Measurements from ENCODE around the gene MTUS2.

The MTUS2 gene

GRCh38 chr13:29508876-29509252, 688.7 kb downstream of the MTUS2 start:
- TF ChIP-seq POLR2A (IDR thresholded peaks at IDR 0.05; ENCODE audit: low read length) (no peak), GATA1 (IDR thresholded peaks at IDR 0.05; ENCODE audit: low read depth, low read length) (no peak)
- DNase-seq = no peak

GRCh38 chr13:29509999-29510589, 690.0 kb downstream of the MTUS2 start:
- DNase-seq = no peak
- TF ChIP-seq GATA1 (IDR thresholded peaks at IDR 0.05; ENCODE audit: low read depth, low read length) (no peak), POLR2A (IDR thresholded peaks at IDR 0.05; ENCODE audit: low read length) (no peak)

DNA sequence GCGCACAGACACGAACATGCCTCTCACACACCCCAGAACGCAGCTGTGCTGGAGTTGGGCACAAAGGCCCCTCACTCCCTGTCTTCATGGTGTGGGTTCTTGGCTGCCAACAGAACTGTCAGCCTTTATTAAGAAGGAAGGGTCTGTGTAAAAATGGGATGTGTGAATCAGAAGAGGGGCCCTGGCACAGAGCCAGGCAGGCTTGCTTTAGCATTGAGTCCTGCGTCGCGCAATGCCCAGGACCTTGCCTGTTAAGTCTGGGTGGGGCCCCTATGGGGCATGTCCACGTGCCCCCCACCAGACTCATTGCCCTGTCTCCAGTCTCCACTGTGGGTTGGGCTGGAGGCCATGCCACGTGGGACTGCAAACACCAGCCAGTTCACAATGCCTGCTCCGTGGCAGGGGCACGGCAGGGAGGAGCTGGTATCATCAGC, 690.5 kb downstream of the MTUS2 start:
- no peak for DNase-seq
- TF ChIP-seq POLR2A (IDR thresholded peaks at IDR 0.05; ENCODE audit: low read length) (no peak), GATA1 (IDR thresholded peaks at IDR 0.05; ENCODE audit: low read depth, low read length) (no peak)

DNA sequence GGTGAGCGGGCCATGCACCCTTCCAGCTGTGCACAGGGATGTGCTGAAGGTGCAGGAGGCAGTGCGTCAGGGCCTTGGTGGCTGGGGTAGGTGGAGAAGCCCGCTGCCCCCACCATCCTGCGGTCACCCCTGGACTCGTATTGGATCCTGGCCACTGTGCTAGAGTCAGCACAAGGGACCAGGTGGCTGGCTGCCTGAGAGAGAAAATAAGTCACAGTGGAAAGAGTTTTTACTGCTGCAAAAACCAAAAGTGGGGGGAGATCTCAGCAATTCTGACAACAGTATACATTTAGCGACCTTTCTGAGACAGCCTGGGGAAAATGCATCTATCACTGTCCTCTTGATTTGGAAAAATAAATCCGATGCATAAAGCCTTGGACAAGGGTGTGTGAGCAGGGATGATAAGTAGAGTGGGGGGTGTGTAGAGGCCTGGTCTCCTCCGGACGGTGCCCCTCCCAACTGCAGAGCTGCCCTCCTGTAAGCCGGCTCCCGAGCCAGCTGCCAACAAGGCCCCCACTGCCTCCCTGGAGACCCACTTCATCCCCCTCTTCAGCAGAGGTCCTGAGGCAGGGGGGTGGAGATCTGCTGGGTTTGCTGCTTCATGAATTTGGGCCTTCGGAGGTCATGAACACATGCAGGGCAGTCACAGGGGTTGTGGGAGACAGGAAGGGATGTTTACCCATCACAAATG, 691.1 kb downstream of the MTUS2 start:
- TF ChIP-seq POLR2A (IDR thresholded peaks at IDR 0.05; ENCODE audit: low read length) (no peak), GATA1 (IDR thresholded peaks at IDR 0.05; ENCODE audit: low read depth, low read length) (no peak)
- no peak for DNase-seq

GRCh38 chr13:29511980-29512379, 691.8 kb downstream of the MTUS2 start:
- no peak for TF ChIP-seq POLR2A (IDR thresholded peaks at IDR 0.05; ENCODE audit: low read length)
- no peak for TF ChIP-seq GATA1 (IDR thresholded peaks at IDR 0.05; ENCODE audit: low read depth, low read length)
- no peak for DNase-seq

DNA sequence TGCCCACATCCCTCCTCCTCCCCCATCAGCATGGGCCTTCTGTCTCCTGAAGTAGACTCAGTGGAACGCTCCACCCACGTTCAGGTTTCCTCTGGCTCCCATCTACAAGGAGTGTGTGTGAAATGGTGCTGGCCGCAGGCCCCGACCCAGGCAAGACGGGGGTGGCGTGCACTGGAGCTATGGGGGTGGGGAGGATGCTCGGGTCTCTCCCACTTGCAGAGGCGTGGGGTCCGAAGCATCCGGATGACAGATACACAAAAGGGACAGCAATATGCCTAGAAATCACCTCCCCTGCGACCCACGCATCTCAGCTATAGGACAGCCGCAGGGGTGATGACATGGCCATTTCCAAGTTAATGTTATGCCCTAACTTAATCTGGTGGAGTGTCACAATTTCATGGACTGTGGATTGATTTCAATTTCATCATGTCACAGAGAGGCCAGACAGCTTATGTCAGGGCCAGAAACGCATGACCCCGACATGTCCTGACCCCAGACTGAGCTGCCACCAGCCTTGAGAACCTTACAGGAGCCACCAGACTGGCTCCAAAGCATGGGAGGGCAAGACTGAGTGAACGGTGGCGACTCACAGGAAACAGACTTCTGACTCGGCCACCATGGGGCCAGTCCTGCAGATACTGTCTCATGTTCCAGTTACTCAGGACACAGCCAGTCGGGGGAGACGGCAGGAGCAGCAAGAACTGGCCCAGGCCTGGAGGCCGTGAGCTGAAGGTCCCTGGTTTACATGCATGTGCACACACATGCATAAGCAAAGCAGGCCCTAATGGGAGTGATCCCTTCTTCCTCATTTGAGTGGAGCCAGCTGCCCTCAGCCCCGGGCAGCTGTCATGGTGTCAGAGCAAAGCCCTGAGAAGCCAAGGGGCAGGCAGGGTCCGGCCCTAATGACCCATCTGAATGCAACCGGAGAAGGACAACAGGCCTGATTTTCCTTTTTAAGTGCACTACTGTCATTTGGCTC, 693.2 kb downstream of the MTUS2 start:
- TF ChIP-seq GATA1 (IDR thresholded peaks at IDR 0.05; ENCODE audit: low read depth, low read length) (no peak), POLR2A (IDR thresholded peaks at IDR 0.05; ENCODE audit: low read length) (no peak)
- DNase-seq = peak in 1 of 2 experiments; percentile 9

DNA sequence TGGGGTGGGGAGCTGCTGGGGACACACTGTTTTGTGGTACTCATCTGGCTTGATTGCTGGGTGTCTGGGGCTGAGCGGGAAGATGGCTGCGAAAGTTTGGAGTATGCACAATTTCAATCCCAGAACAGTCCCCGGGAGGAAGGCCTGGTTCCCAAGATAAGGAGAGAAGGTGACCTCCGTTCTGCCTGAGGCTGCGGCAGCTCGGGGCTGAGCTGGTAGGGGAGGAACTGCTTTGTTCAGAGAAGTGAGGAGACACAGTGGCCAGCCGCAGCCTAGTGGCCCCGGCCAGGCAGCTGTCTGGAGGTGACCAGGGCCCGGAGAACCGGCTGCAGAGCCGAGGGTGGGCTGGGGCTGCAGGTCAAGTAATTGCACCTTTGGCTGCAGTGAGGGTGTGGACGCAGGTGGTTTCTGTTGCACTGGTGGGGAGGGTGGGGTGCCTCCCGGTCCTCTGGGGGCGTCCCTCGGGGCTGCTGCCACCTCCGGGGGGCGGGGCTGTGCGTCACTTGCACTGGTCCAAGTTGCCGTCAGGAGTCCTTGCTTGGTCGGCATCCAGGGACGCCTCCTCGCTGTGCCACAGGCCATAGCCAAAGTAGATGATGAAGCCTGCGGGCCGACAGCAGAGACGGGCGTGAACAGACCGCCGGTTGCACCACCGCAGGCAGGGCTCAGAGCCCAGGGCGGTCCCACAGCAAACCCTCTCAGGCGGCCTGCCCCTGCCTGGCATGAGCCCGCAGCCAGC, 694.0 kb downstream of the MTUS2 start:
- TF ChIP-seq POLR2A (IDR thresholded peaks at IDR 0.05; ENCODE audit: low read length) (no peak), GATA1 (IDR thresholded peaks at IDR 0.05; ENCODE audit: low read depth, low read length) (no peak)
- no peak for DNase-seq

DNA sequence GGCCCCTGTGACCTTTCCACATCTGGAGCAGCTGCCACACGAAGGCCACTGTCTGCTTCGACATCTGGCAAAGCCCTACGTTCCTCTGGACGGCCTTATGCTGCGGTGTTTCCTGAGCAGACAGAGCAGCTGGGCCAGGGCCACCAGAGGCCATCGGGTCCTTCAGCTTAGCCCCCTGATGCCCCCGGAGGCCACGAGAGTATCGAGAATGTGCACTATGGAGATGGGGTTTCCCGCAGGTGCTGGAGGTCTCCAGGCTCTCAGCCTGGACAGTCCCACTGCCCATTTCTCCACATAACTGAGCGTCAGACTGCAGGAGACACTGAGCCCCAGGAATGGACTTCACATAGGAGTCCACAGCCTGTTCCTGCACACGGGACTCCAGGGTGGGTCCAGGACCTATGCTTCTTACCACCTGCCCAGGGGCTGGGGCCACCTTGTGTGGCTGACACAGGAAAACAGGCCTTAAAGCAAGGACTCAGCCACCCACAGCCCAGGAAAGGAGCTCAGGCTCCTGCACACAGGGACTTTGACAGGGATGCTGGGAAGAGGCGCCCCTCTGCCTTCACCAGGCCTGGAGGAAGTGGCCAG, 694.7 kb downstream of the MTUS2 start:
- DNase-seq = no peak
- no peak for TF ChIP-seq GATA1 (IDR thresholded peaks at IDR 0.05; ENCODE audit: low read depth, low read length)
- no peak for TF ChIP-seq POLR2A (IDR thresholded peaks at IDR 0.05; ENCODE audit: low read length)

GRCh38 chr13:29515372-29515771, 695.2 kb downstream of the MTUS2 start:
- TF ChIP-seq POLR2A (IDR thresholded peaks at IDR 0.05; ENCODE audit: low read length) (no peak), GATA1 (IDR thresholded peaks at IDR 0.05; ENCODE audit: low read depth, low read length) (no peak)
- DNase-seq = no peak

DNA sequence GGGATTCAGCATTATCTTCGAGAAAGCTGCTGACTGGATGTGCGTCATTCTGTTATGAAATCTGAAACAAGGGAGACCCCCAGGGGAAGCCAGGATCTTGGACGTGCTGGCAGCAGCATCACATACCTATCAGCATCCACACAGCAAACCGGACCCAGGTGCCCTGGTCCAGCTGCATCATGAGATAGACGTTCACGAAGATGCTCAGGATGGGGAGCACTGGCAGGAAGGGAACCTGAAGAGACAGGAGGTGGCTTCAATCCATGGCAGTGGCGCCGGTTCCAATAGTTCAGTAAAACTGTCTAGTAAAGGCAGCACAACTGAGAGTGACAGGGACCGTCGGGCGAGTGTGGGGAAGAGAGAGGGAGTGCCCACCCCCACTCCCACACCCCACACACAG, 695.9 kb downstream of the MTUS2 start:
- TF ChIP-seq GATA1 (IDR thresholded peaks at IDR 0.05; ENCODE audit: low read depth, low read length) (no peak), POLR2A (IDR thresholded peaks at IDR 0.05; ENCODE audit: low read length) (no peak)
- no peak for DNase-seq

DNA sequence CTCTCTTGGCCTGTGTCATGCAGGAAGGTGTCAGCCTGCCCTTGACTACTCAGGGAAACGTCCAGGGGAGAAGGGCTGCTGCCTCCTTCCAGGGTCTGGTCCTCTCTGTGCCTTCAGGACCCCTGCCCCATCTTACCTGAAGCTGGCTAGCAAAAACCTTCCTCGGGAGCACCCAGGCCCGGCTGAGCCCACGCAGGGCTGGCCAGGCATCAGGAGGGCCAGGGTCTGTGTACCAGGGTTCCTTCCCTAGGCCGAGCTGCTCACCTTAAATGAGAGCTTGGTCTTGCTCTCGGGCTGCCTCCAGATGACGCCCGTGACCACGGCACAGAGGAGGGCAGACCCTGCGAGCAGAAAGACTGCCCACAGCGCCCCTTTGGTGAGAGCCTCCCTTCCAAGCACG, 696.7 kb downstream of the MTUS2 start:
- DNase-seq = no peak
- TF ChIP-seq GATA1 (IDR thresholded peaks at IDR 0.05; ENCODE audit: low read depth, low read length) (no peak), POLR2A (IDR thresholded peaks at IDR 0.05; ENCODE audit: low read length) (no peak)

DNA sequence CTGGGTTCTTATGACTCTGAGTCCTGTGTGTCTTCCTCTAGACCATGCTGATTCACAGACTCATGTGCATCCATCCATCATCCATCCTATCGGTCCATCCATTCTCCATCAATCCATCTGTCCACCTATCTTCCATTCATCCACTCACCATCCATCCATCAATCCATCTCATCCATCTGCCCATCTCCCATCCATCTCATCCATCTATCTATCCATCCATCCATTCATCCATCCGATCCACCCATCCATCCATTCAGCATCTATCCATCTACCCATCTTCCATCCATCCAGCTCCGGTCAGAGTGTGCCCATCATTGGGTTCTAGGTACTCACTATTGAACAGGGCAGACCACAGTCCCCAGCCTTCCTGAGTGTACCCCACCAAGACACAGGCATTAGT, 699.8 kb downstream of the MTUS2 start:
- no peak for TF ChIP-seq POLR2A (IDR thresholded peaks at IDR 0.05; ENCODE audit: low read length)

DNA sequence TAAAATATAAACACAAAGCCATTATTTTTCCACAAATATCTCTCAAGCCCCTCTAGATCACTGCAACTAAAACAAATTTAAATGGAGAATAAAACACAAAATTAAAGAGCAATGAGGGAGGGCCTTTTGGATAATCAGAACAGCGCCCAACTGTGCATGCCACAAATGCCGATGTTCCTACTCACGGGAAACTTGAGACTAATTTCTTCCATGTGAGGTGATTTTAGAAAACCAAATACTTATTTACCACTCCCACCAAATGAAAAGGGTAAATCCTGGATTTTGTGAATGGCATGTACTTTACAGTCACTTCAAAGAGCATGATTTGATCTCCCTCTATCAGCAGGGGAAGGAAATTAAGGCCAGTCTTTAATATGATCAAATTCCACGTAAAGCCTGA, 700.5 kb downstream of the MTUS2 start:
- TF ChIP-seq POLR2A (IDR thresholded peaks at IDR 0.05; ENCODE audit: low read length) (no peak), GATA1 (IDR thresholded peaks at IDR 0.05; ENCODE audit: low read depth, low read length) (no peak)
- no peak for DNase-seq

More for the DNA sequence above, 699.8 kb downstream of the MTUS2 start:
- no peak for DNase-seq

Measured in erythroblast (primary cell).